Lower leg skin (tissue), 4 donors: ENCODE measurements around the gene MAP7D2. TPM values are rescaled to one million over a fixed set of nuclear protein-coding genes. Genes with fewer than 3 reads are reported as not detected.

Experiments used
- DNase-seq, 2 donors: peaks; one replicate each; pipeline ENCODE4 v3.0.0-alpha.2; 2019; ENCODE audit warnings: low spot score in 2 of 2
- H3K4me3 ChIP-seq: fragments of 200-600 bp; sonication (generic); 2 replicates; pipeline ENCODE4 v1.5.1; 2017; ENCODE audit warnings: mild to moderate bottlenecking, low read depth; ENCODE audit not compliant: poor library complexity, severe bottlenecking
- POLR2A ChIP-seq, 2 donors: fragments of 450-650 bp; IDR thresholded peaks; one replicate each; pipeline ENCODE4 v1.6.1; 2016 to 2017; ENCODE audit warnings: antibody characterized with exemption in 2 of 2, mild to moderate bottlenecking in 1 of 2, moderate library complexity in 1 of 2
- WGBS, 2 donors: methylation state at CpG; one replicate each; pipeline ENCODE4 v1.1.5; 2018; 5-methylcytosine and 5-hydroxymethylcytosine counted together
- intact Hi-C: fragments of 100-400 bp; cut with DNase I; formaldehyde crosslinking; loops from one replicate; pipeline ENCODE4 v1.15.0; 2023; ENCODE audit warnings: low total_unique reads
- total RNA-seq, 4 donors: library from RNA; depleted of rRNA; stranded (reverse); fragments of >200 nt; gene quantifications; one replicate each; pipeline ENCODE4 v1.1.0, GENCODE V29; 2016
- TF ChIP-seq, protein P1 (sequence below), 3 donors: fragments of 450-650 bp; IDR thresholded peaks; one replicate each; pipeline ENCODE4 v1.5.1; 2016; ENCODE audit warnings: antibody characterized with exemption in 3 of 3, mild to moderate bottlenecking in 3 of 3, moderate library complexity in 2 of 3

The MAP7D2 gene
- total RNA-seq, 4 donors from 2014 or later, result 0.15 to 1.2 (median 0.73) TPM

DNA sequence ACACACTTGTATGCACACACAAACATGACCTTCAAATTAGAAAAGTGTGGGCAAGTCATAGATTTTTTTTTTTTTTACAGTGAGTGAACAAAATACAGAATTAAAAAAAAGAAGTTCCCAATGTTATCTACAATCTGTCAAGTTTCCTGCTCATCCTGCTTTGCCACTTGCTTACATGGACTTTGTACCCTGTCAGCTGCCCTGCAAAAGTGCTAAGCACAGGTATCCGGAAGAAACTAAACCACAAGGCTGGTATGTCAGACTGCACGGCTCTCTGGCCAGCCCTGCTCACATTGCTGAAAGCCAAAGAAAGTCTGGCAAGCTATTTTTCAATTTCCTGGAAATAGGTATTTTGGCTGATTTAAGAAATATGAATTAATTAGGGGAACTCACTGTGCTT is 87.0 kb downstream of the MAP7D2 start:
- TF ChIP-seq POLR2A (IDR thresholded peaks at IDR 0.05), result no peak
- TF ChIP-seq, protein P1, sequence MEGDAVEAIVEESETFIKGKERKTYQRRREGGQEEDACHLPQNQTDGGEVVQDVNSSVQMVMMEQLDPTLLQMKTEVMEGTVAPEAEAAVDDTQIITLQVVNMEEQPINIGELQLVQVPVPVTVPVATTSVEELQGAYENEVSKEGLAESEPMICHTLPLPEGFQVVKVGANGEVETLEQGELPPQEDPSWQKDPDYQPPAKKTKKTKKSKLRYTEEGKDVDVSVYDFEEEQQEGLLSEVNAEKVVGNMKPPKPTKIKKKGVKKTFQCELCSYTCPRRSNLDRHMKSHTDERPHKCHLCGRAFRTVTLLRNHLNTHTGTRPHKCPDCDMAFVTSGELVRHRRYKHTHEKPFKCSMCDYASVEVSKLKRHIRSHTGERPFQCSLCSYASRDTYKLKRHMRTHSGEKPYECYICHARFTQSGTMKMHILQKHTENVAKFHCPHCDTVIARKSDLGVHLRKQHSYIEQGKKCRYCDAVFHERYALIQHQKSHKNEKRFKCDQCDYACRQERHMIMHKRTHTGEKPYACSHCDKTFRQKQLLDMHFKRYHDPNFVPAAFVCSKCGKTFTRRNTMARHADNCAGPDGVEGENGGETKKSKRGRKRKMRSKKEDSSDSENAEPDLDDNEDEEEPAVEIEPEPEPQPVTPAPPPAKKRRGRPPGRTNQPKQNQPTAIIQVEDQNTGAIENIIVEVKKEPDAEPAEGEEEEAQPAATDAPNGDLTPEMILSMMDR (IDR thresholded peaks at IDR 0.05), result no peak
- no peak overlapping the region for H3K4me3 ChIP-seq
- no peak for DNase-seq
- 55 to 62% methylated on average over 2 of the region's 2 CpGs for WGBS, 2 donors
- intact Hi-C loops, result no loop called here

DNA sequence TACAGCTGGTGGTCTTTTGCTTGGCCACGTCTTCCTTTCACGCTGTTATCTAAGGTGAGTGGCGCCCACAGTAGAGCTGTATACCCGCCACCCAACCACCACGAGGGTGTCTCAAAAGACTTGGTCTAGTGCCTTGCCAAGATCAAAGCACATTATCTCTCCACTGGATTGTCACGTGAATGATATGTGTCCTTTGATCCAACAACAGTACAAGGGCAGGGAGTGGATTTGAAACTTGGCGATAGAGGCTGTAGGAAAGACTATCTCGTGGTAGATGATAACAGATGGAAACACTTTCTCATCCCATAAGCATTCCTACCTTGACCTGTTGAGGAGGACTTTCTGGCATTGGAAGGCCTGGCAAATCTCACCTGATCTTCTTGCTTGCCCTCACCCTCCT is 88.1 kb downstream of the MAP7D2 start:
- TF ChIP-seq POLR2A (IDR thresholded peaks at IDR 0.05), result no peak
- TF ChIP-seq, protein P1 (IDR thresholded peaks at IDR 0.05), result no peak
- no peak for DNase-seq
- WGBS, 2 donors, result 91 to 93% methylated on average over 8 of the region's 8 CpGs
- intact Hi-C loops, result no loop called here
- H3K4me3 ChIP-seq, result no peak overlapping the region

DNA sequence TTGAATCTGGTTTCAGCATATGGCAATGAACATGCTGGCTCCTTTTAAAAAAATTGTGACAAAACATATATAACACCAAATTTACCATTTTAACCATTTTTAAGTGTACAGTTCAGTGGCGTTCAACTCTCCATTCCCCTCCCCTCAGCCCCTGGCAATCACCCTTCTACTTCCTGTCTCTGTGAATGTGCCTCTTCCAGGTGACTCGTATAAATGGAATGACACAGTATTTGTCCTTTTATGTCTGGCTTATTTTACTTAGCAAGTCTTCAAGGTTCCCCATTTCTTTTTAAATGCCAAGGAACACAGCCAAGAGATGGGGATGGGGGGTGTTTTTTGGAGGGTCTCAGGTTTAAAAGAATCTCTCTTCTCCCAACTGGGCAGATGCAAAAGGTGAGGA is 90.4 kb downstream of the MAP7D2 start:
- intact Hi-C loops, result no loop called here
- DNase-seq, result no peak
- 23 to 27% methylated on average over 2 of the region's 2 CpGs for WGBS, 2 donors
- H3K4me3 ChIP-seq, result no peak overlapping the region
- no peak for TF ChIP-seq POLR2A (IDR thresholded peaks at IDR 0.05)
- TF ChIP-seq, protein P1 (IDR thresholded peaks at IDR 0.05), result no peak

DNA sequence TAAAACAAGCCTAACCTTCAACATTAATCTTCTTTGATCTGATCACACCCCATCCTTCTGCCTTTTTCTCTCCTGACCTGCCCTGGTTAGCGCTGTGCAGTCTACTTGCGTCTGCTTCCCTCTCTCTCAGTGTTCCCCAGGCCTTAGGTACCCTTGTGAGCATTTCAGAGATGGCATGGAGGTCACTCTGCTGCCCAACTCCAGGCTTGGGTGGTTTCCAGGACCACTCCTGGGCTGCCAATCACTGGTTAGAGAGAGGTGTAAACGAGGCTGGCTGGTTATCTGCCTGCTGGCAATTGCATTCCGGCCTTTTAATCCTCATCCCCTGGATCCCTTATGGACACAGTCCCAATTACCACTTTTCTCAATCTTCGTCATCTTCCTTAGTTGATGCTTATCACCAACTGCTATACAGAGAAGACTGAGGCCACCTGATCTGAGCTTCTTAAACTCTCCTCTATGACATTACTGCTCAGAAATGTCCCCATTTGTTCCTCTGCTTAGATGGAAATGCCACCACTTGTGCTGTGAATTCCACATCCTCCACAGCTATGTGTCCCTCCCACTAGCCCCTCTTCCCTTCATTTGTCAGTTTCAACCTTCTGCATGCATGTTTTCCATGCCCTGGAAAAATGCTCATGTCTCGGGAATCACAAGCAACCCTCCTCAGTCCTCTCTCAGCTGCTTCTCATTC is 96.9 kb downstream of the MAP7D2 start:
- intact Hi-C loops, result no loop called here
- WGBS, 2 donors, result 84 to 92% methylated on average over 6 of the region's 6 CpGs
- H3K4me3 ChIP-seq, result no peak overlapping the region
- TF ChIP-seq POLR2A (IDR thresholded peaks at IDR 0.05), result no peak
- TF ChIP-seq, protein P1 (IDR thresholded peaks at IDR 0.05), result no peak
- DNase-seq, result no peak

DNA sequence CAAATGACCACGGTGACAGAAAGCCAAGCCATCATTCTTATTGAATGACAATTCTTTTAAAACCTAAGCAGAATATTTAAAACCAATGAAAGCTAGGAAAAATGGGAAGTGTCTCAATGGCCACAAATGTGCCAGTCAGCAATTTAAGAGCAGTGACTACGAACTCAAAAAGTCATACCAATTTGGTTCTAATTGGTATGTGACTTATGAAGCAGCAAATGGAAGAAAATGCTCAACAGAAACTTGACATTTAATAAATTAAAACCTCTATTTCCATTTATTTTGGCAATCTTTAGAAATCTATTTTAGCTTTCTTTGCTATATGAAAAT is 100.1 kb downstream of the MAP7D2 start:
- TF ChIP-seq POLR2A (IDR thresholded peaks at IDR 0.05), result no peak
- TF ChIP-seq, protein P1 (IDR thresholded peaks at IDR 0.05), result no peak
- DNase-seq, result no peak
- intact Hi-C loops, result no loop called here
- H3K4me3 ChIP-seq, result no peak overlapping the region
- WGBS, 2 donors, result 58 to 68% methylated on average over 2 of the region's 2 CpGs
